ENCODE results near the gene SPTBN2.

The SPTBN2 gene

GRCh38 chr11:66745356-66746235 lies 16.6 kb upstream of the SPTBN2 start:
- TF ChIP-seq SIN3A (IDR thresholded peaks at IDR 0.05; ENCODE audit: borderline replicate concordance, insufficient read depth, low read length) (no peak), POLR2AphosphoS5 (IDR thresholded peaks at IDR 0.05; ENCODE audit: low read depth, low read length) (no peak), FOXP2 (optimal IDR thresholded peaks at IDR 0.05; ENCODE audit: borderline replicate concordance, extremely low read depth, extremely low read length, insufficient read depth) (no peak), REST (IDR thresholded peaks at IDR 0.05; ENCODE audit: insufficient read depth in 1 of 2, low read depth in 2 of 2, low read length in 2 of 2) (no peak), TAF1 (IDR thresholded peaks at IDR 0.05; ENCODE audit: borderline replicate concordance, insufficient read depth, low read length) (no peak)

GRCh38 chr11:66744485-66745355 lies 15.7 kb upstream of the SPTBN2 start:
- no peak for TF ChIP-seq FOXP2 (optimal IDR thresholded peaks at IDR 0.05; ENCODE audit: borderline replicate concordance, extremely low read depth, extremely low read length, insufficient read depth)
- TF ChIP-seq POLR2AphosphoS5 (IDR thresholded peaks at IDR 0.05; ENCODE audit: low read depth, low read length): peak; percentile 88
- 0 out of 2 replicates have a peak, but pooled peaks have one; percentile 43 for TF ChIP-seq TAF1 (IDR thresholded peaks at IDR 0.05; ENCODE audit: borderline replicate concordance, insufficient read depth, low read length)
- TF ChIP-seq REST (IDR thresholded peaks at IDR 0.05; ENCODE audit: insufficient read depth in 1 of 2, low read depth in 2 of 2, low read length in 2 of 2): no peak; a peak in 1 of 4 replicates
- TF ChIP-seq SIN3A (IDR thresholded peaks at IDR 0.05; ENCODE audit: borderline replicate concordance, insufficient read depth, low read length): no peak

- TF ChIP-seq POLR2AphosphoS5 (IDR thresholded peaks at IDR 0.05; ENCODE audit: low read depth, low read length) (no peak), REST (IDR thresholded peaks at IDR 0.05; ENCODE audit: insufficient read depth in 1 of 2, low read depth in 2 of 2, low read length in 2 of 2) (no peak)
These were observed 14.4 kb upstream of the SPTBN2 start for GRCh38 chr11:66743271-66743968.

- TF ChIP-seq TAF1 (IDR thresholded peaks at IDR 0.05; ENCODE audit: borderline replicate concordance, insufficient read depth, low read length): no peak
- no peak for TF ChIP-seq SIN3A (IDR thresholded peaks at IDR 0.05; ENCODE audit: borderline replicate concordance, insufficient read depth, low read length)
- TF ChIP-seq FOXP2 (optimal IDR thresholded peaks at IDR 0.05; ENCODE audit: borderline replicate concordance, extremely low read depth, extremely low read length, insufficient read depth): no peak
- no peak for TF ChIP-seq POLR2AphosphoS5 (IDR thresholded peaks at IDR 0.05; ENCODE audit: low read depth, low read length)
- TF ChIP-seq REST (IDR thresholded peaks at IDR 0.05; ENCODE audit: insufficient read depth in 1 of 2, low read depth in 2 of 2, low read length in 2 of 2): no peak
These were observed 12.1 kb upstream of the SPTBN2 start for GRCh38 chr11:66741153-66741552.
